ENCODE results near the gene GDA.
"Not testable (repeated sequence)": the region's sequence is repeated elsewhere in the genome, so short reads cannot be mapped to it uniquely, and the experiment has no call there.

The GDA gene

DNA sequence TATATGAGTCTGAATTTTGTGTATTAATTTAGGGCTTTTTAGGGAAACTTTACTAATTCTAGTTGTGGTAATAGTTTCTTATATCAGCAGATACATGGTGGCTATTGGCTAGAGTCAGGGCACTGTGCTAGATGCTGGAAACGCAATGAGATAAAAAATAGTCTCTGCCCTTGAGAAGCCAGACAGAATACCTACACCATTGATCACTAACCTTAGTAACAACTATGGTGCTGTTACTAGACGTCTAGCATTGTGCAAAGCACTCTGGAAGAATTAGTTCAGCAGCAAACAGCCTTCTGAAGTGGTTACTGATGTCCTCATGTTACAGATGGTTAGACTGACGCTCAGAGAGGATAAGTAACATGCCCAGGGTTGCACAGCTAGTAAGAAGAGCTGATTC lies 61.8 kb downstream of the GDA start:
- DNase-seq, result no peak

DNA sequence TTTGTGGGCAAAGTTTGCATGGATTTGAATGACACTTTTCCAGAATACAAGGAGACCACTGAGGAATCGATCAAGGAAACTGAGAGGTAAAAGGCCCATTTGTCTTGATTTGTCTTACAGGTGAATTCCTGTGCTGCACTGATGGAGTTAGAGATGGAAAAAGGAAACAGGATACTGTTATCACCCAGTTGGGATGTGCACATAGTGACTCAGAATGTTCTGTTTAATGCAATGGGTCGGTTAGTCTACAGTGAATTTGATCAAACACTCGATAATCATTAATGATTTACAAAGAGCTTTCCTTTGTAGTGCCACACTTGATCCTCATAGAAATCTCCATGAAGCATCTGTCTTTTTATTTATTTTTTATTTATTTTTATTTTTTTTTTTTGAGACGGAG lies 64.7 kb downstream of the GDA start:
- DNase-seq, result no peak

DNA sequence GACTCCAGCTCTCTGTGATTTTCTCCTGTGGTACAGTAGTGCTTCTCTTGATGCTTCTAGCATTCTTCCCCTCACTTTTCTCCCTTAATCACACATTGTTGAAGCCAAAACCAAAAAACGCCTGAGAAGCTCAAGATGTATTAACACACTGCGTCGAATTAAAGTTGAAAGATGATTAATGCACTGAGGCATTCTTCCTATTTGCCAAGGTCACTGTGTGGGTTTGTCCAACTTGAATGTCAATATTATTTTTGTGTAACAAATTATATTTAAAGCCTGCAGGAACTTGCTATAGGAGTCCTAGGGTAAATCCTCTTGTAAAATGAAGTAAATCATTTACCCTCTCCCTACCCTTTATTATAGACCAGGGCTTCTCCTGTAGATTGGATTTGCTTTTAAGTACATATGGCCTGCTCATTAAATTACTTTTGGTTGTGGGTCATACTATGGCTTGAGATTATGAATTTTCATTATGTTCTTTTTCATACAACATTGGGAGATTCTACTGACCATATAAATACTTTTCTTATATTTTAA lies 68.1 kb downstream of the GDA start:
- no peak for DNase-seq

GRCh38 chr9:72220589-72220988 lies 71.3 kb downstream of the GDA start:
- no peak for DNase-seq

DNA sequence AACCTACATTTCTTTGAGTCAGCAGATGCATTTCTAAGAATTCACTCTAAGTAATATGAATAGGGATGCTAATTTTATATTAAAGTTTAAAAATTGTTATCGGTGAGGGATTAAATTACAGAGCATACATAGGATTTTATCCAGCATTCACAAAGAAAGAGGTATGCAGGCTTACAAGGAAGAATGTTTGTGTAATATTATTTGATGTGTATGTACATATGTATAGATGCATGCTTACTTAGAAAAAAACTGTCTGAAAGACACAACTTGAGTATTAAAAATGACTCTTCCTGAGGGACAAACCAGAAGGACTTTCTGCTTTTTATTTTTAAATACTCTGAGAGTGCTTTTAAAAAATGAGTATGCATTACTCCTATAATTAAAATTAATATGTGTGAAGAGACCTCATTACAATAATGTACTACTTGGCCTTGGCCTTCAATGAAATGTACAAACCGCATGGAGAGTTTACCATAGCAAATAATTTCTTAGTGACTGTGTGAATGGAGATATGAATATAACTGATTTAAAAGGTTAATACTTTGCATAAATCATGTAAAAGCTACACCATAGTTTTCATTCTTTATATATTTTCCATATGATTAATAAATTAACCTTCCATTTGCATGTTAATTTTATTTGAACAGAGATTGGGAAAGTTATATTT lies 77.0 kb downstream of the GDA start:
- no peak for DNase-seq

- no peak for DNase-seq
Observed at GRCh38 chr9:72228282-72228681, 79.0 kb downstream of the GDA start.

DNA sequence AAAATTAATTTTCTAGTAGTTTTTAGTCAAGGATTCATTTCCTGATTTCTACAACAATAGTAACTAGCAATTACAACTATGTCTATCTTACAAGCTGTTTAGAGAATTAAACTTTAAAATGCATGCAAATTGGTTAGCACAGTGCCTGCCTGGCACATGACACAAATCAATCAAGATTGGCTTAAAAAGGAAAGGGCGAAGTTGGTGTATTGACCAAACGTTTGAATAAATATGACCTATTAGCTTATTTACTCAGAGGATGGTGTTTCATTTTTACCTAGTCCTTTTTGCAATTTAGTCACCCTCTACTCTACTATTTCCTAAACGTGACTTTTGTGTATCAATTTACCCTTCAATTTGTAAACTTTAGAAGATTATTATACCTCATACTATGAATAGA lies 83.5 kb downstream of the GDA start:
- no peak for DNase-seq

GRCh38 chr9:72247549-72247948 lies 98.3 kb downstream of the GDA start:
- DNase-seq, result no peak

GRCh38 chr9:72251589-72251988 lies 102.3 kb downstream of the GDA start:
- no peak for DNase-seq

GRCh38 chr9:72254901-72255545 lies 105.8 kb downstream of the GDA start:
- peak; percentile 34 for DNase-seq

DNA sequence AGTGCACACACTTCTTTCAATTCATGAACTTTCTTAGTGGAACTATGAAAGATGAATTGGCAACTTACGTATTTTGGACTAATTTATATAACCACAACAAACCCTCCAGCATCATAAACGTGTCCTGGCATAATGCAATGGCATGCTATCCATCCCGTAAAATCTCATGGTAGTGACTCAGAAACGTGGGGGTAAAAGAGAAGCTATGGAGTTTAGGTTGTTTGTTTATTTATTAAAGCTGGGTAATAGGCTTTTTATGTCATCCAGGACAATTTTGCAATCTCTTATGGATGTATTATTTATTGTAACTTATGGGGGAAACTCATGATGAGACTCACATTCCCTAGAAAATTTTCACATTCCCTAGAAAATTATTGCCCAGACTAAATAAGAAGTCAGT lies 106.3 kb downstream of the GDA start:
- DNase-seq, result no peak

GRCh38 chr9:72256931-72257330 lies 107.7 kb downstream of the GDA start:
- DNase-seq, result no peak

- no peak for DNase-seq
Observed at GRCh38 chr9:72257814-72258213, 108.6 kb downstream of the GDA start.

GRCh38 chr9:72262063-72262462 lies 112.8 kb downstream of the GDA start:
- no peak for DNase-seq

GRCh38 chr9:72263572-72263971 lies 114.3 kb downstream of the GDA start:
- no peak for DNase-seq

GRCh38 chr9:72268961-72269360 lies 119.7 kb downstream of the GDA start:
- DNase-seq, result no peak

DNA sequence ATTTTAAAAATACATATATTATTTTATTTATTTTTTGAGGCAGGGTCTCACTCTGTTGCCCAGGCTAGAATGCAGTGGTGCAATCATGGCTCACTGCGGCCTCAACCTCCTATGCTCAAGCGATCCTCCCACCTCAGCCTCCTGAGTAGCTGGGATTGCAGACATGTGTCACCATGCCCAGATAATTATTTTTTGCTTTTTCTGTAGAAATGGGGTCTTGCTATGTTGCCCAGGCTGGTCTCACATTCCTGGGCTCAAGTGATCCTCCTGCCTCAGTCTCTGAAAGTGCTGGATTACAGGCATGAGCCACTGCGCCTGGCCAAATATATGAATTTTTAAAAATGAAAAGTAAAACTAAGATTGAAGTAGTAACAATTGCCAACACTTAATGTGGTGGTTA lies 121.1 kb downstream of the GDA start:
- DNase-seq, result not testable (repeated sequence)

- peak; percentile 30 for DNase-seq
Observed at GRCh38 chr9:72271613-72272478, 122.6 kb downstream of the GDA start.

DNA sequence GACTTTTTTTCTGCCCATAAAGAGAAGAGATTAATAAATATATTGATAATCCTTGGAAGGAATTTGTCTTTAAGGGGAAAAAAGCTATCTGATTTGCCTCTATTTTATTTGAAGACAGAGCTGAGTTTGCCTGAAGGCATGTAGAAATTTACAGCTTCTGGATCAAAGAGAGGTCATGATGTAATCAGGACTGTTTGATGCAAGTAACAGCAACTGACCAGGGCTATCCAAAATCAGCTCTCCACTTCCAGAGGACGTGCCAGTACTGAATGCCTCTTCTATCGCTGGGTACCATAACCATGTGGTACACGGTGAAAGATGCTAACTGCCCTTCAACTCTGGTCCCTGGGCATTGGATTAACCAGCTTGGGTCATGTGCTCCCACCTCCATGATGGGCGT lies 125.2 kb downstream of the GDA start:
- DNase-seq, result no peak

GRCh38 chr9:72274916-72275315 lies 125.7 kb downstream of the GDA start:
- DNase-seq, result no peak

GRCh38 chr9:72276429-72276828 lies 127.2 kb downstream of the GDA start:
- DNase-seq, result no peak

- no peak for DNase-seq
Observed at GRCh38 chr9:72278959-72279358, 129.7 kb downstream of the GDA start.

- DNase-seq, result peak; percentile 31
Observed at GRCh38 chr9:72280913-72281500, 131.8 kb downstream of the GDA start.

All from NCI-H226 (cell line).